ENCODE data around the gene PLP2.

DNA sequence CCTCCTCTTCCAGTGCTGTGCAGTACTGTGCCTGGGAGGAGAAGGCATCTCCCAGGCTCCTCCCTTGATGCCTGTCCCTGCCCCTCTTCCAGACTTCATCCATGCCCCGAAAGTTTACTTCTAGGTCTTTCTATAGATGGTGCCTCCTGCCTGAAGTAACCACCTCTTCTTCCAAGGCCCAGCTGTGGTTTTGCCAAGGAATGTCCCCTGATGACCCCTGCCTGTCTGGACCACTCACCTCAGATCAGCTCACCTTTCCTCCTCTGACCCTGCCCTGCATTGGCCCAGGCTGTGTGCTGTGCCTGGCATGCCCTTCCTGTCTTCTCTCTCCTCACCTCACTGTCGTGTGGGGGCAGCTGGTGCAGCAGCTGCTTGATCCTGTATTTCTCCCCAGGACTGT is 7.7 kb downstream of the PLP2 start:
- TF ChIP-seq, protein P1, sequence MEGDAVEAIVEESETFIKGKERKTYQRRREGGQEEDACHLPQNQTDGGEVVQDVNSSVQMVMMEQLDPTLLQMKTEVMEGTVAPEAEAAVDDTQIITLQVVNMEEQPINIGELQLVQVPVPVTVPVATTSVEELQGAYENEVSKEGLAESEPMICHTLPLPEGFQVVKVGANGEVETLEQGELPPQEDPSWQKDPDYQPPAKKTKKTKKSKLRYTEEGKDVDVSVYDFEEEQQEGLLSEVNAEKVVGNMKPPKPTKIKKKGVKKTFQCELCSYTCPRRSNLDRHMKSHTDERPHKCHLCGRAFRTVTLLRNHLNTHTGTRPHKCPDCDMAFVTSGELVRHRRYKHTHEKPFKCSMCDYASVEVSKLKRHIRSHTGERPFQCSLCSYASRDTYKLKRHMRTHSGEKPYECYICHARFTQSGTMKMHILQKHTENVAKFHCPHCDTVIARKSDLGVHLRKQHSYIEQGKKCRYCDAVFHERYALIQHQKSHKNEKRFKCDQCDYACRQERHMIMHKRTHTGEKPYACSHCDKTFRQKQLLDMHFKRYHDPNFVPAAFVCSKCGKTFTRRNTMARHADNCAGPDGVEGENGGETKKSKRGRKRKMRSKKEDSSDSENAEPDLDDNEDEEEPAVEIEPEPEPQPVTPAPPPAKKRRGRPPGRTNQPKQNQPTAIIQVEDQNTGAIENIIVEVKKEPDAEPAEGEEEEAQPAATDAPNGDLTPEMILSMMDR (conservative IDR thresholded peaks at IDR 0.05; ENCODE audit: low read depth, low read length) = no peak
- no peak for TF ChIP-seq EZH2 (IDR thresholded peaks at IDR 0.05; ENCODE audit: low read length, unreplicated experiment)
- TF ChIP-seq EZH2phosphoT487 (IDR thresholded peaks at IDR 0.05; ENCODE audit: borderline replicate concordance, low read length) = no peak
